HG03280 (cell line): ENCODE data around the gene NRDE2.
"Not testable (repeated sequence)": the region's sequence is repeated elsewhere in the genome, so short reads cannot be mapped to it uniquely, and the experiment has no call there.

Experiments
- ATAC-seq: cut with Tn5 transposase; IDR thresholded peaks from one replicate; pipeline ENCODE4 v1.9.1; 2021; ENCODE audit warnings: mild to moderate bottlenecking, moderate library complexity; ENCODE audit not compliant: unreplicated experiment

NRDE2 gene

DNA sequence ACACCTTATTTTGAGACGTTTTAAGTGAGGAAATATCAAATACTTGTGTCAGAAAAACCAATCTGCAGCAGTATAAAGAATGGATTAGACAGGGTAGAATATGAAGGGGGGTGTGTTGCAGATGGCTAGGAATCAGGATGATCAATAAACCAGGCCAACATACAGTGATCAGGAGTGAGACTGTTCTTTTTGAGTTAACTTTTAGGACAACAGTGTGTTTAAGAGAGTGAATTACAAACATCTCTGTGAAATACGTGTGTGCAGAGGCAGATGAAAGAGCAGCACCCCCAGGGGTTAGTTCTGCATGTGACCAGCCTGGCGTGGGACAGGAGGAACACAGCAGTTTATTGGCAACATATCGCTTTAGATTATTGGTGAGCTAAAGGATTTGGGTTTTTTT is 10.6 kb upstream of the NRDE2 start:
- ATAC-seq: no peak

DNA sequence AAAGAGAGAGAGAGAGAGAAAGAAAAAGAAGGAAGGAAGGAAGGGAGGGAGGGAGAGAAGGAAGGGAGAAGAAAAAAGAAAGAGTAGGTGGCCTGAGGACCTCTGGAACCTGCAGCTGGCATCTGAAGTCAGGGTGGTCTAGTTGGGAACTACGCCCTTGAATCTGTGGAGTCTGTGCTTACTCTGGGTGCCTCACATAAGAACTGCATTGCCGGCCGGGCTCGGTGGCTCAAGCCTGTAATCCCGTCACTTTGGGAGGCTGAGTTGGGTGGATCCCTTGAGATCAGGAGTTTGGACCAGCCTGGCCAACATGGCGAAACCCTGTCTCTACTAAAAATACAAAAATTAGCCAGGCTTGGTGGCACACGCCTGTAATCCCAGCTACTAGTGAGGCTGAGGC is 10.0 kb upstream of the NRDE2 start:
- no peak for ATAC-seq

DNA sequence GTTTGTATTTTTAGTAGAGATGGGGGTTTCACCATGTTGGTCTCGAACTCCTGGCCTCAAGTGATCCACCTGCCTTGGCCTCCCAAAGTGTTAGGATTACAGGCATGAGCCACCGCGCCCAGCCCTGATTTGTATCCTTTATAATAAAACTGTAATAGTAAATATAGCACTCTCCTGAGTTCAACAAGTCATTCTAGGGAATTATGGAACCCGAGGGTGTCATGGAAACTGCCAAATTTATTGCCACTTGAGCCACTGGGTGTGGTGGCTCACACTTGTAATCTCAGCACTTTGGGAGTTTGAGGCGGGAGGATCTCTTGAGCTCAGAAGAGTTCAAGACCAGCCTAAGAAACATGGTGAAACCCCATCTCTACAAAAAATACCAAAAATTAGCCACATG is 9.5 kb upstream of the NRDE2 start:
- ATAC-seq: not testable (repeated sequence)

DNA sequence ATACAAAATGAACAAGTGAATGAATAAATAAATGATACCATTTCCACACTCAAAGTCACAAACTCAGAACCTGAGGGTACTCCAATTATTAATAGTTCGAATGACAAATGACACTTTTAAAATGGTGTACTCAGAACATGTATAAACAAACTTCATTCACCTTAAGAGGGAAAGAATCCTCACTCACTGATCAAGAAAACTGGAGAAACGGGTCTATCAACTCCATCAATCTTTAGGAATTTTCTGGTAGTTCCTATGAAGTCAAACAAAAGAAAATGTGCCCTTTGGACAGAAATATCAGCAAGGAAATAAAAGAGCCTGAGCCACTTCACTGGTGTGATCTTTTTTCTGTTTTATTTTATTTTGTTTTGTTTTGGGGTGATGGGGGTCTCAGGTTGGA is 5.2 kb upstream of the NRDE2 start:
- no peak for ATAC-seq

DNA sequence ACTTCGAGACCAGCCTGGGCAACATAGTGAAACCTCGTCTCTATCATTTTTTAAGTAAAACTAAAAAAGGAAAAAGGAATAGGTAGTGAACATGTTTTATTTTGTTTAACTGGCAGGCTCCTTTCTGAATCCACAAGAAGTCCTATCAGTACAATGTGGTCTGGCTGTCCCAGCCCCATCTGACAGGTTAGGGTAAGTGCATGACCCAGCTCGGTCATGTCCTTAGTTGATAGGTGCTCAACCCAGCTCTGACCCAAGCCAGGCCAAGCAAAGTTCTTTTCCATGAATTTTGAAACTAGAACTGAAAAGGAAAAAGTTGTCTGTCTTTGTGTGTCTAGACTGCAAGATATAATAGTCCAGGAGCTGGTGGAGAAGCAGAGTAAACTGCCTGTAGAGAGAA is 4.7 kb upstream of the NRDE2 start:
- ATAC-seq: no peak

DNA sequence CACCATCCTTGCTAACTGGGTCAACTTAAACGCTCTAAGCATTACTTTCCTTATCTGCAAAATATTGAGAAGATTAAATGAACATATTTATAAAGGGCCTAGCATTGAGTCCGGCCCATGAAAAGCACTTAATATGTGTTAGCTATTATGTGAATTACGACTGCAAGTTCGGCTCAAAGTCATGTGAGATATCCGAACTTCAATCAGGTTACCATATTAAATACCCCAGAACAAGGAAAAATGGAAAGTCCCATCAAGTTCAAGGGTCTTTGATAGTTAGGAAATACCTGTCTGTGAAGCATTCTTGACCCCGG is 487 bp upstream of the NRDE2 start:
- no peak for ATAC-seq

DNA sequence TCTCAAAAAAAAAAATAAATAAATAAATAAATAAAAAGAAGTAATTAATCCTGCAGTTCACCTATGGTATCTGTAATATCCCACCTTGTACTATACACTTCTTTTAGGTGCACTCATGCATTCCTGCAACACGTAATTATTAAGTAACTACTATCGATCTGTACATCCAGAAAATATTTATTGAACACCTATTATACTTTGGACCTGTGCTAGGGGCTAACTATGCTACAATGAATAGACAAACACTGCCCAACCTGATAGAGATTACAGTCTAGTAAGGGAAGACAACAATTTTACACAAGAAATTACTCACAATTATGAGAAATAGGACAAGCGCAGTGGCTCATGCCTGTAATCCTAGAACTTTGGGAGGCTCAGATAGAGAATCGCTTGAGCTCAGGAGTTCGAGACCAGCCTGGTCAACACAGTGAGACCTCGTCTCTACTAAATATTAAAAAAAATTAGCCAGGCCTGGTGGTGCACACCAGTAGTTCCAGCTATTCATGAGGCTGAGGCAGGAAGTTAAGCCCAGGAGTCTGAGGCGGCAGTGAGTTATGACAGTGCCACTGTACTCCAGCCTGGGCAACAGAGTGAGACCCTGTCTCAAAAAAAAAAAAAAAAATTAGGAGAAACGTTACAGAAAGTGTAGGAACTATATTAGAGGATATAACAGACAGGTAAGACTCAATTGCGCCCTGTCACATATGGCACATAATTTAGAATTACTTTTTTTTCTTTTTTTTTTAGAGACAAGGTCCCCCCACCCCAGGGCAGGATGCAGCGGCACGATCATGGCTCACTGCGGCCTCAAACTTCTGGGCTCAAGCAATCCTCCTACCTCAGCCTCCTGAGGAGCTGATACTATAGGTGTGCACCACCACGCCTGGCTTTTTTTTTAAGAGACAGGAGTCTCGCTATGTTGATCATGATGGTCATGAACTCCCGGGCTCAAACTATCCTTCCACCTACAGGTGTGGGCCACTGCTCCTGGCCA is 1.2 kb downstream of the NRDE2 start:
- no peak for ATAC-seq

DNA sequence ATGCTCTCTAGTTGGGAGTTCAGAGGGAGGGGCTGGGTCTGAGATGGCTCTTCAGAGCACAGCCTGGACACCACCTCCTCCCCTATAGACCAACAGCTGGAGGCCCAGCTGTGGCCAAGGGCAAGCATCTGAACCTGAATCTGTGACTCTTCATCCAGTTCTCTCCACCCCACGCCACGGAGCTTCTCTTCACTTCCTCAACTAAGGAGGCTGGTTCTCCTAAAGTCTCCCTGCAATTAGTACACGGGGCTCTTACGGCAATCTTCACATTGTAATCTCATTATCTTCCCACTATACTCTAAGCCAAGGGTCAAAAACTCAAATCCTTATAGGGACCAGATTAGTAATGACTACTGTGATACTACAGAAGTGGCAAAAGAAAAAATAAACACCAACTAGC is 9.8 kb downstream of the NRDE2 start:
- no peak for ATAC-seq

DNA sequence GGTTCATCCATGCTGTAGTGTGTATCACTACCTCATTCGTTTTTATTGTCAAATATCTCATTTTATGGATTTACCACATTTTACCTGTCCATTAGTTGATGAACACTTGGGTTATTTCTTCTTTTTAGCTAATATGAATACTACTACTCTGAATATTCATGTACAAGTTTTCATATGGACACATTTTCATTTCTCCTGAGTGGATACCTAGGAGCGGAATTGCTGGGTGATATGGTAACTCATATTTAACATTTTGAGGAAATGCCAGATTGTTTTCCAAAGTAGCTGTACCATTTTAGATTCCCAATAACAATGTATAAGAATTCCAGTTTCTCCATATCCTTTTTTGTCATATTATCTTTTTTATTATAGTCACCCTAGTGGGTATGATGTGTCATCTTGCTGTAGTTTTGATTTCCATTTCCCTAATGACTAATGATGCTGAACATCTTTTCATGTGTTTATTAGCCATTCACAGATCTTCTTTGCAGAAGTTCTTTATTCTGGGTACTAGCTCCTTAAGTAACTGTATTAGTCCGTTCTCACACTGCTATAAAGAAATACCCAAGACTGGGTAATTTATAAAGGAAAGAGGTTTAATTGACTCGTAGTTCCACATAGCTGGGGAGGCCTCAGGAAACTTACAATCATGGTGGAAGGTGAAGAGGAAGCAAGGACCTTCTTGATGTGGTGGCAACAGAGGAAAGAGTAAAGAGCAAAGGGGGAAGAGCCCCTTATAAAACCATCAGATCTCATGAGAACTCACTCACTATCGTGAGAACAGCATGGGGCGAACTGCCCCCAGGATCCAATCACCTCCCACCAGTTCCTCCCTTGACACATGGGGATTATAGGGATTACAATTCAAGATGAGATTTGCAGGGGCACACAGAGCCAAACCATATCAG is 11.9 kb downstream of the NRDE2 start:
- ATAC-seq: no peak

DNA sequence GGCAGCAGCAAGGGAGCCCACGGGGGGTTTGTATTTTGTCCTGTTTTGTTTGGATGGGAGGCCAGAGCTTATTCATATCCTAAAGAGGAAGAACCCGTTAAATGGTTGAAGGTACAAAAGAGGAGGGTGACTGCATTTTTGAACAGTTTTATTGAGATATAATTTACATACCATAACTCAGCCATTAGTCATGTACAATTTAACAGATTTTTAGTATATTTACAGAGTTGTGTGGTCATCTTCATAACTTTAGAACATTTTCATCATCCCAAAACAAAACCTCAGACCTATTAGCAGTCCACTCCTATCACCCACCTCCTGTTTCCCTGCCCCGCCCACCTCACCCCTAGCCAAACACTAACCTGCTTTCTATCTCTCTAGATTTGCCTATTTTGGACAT is 12.6 kb downstream of the NRDE2 start:
- ATAC-seq: no peak

DNA sequence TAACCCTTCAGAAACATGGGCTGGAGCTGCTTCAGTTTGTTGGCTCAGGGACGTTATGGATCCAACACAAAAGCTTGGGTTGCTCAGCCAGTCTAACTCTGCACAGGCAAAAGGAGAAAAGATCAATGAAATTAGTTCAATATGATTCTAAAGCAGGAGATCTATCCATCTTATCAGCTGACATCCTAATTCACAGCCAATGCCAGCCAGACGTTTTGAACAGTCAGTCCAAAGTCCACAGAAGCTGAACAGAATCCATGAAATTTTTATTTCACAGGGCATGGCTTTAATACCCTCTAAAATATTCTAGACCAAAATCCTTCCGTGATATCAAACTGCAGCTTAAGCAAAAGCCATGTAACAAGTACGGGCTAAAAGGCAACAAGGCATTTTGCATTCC is 13.7 kb downstream of the NRDE2 start:
- ATAC-seq: no peak

DNA sequence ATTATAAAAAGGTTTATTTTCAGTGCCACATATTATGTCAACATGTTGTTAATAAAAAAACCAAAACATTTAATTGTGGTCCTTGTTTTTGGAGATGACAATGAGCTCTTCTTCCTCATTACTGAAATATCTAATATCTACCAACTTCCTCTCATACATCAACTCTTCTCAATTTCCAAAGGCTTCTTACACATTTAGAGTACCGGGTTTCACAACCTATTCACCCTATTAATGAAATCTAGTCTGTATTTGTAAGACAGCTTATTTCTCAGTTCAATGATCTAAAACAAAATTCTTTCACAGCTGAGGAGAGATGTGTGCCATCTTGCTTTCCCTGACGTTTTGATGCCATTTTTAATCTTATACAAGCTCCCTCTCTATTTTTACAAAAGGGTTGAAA is 14.5 kb downstream of the NRDE2 start:
- no peak for ATAC-seq

DNA sequence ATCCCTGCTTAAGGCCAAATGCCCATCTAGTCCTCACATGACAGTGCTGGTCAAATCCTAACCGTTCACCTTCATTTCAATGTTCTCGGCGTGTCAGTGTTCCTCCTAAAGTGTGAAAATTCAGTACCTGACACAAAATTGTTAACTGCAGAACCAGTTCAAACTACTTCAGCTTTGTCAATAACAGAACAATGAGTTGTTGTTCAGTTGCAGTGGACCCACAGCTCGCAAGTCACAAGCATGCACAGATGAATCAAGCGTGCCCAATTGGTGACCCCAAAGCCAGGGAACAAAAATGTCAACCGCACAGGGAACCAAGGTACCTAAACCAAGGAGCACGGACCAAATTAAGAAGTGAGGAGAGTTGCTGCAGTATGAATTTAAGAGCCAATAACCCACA is 23.2 kb downstream of the NRDE2 start:
- ATAC-seq: no peak

DNA sequence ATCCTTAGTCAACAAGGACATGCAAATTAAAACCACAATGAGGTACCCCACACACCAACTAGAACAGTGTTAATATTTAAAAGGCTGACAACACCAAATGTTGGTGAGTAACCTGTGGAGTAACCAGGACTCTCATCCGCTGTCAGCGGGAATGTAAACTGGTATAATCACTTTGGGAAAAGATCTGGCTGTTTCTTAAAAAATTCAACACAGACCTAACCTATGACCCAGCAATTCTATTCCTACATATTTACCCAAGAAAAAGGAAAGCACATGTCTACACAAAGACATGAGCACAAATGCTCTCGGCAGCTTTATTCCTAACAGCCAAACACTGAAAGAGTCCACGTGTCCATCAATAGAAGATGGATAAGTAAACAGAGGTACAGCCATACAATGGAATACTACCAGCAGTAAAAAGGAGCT is 26.6 kb downstream of the NRDE2 start:
- ATAC-seq: no peak

DNA sequence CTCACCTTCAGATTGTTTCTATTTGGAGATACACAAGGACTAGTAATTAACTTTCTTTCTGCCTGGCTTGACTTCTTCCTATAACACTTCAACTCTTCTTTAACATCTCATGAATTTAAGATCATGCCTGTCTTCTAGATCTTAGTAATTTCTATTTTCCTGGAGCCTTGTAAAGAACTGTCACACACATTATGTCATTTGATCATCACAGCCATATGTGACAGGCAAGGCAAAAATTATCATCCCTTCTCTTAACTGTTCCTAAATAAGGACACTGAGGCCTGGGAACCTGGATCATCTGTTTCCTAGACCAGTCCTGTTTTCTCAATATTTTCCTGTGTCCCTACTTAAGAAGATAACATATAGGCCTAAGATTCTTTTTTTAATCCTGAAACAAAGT is 27.2 kb downstream of the NRDE2 start:
- ATAC-seq: no peak

DNA sequence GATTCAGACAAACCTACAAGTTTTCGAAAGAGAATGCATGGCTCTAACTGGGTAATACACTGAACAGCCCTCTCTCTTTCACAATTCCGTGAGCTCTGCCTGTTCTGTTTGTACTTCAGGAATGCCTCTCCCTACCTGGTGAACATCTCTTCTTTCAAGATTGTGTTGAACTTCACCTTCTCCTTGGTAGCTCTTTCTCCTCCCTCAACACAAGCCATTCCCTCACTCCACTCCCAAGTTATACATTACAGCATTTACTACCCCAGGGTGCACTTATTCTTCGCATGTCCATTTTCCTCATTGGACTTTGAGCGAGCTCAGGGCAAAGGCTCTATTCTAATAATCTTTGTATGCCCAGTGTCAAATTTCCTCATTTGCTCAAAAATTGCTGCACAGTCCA is 28.3 kb downstream of the NRDE2 start:
- ATAC-seq: no peak

DNA sequence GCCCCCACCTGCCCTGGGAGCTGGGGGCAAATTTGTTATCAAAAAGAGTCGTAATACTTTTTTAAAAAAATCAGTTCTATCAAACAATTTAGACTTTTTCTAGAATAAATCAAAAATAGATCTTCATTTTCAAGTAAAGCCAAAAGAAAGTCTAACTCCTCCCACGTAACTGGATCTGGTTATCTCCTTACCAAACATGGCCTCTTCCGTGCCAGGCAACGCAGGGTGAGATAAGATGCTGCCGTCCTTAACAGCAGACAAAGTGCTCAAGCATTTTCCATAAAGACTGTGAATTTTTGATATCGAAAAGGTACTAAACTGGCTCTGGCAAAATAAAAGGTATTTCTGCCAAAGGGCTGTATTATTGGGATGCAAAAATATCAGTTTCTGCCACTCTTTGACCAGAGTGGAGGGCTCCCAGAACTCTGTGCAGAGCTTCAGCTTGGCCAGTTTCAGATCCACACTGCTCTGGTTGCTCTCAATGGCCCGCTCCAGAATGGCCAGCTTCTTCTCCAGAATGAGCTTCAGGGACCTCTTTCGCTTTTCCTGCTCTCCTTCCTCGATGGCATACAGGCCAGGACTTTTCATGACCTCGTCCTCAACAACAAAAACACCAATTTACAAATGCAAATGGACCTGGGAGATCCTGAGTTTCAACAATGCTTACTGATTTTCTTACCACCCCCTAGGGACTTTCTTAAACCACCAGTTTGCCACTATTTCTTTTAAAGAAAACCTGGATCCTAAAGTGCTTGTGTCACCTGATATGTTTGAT is 29.0 kb downstream of the NRDE2 start:
- ATAC-seq: no peak

DNA sequence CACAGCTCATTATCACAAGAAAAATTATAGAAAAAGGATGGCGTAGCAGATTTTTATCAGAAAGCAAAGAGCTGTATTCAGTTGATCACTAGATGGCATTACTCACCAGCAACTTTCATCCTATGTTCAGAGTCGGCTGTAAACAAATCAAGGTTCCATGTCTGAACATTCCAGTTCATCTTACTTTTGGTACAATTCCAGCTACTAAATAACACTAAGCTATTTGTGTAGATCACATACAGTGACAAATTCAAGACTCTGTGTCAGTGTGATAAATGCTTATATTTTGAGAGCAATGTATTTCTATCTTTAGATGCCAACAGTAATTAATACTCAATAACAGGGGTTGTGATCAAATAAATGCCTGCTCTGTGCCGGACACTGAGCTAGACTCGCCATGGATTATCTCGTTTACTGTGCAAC is 30.1 kb downstream of the NRDE2 start:
- ATAC-seq: no peak

DNA sequence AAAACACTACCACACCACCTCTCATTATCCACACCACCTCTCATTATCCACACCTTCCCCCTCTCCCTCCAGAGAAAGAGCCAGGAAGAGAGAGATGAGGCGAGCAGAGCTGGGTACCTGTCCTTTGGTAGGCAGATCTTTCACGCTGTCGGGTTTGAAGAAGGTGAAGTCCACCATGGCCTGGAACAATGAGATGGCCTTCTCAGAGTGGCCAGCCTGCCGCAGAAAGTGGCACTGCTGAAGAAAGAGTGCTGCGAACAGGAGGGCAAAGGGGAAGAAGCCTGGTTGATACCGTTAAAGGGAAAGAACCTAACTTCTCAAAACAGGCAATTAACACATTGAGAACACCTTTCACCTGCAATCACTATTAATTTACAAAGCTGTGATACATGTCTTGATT is 30.6 kb downstream of the NRDE2 start:
- no peak for ATAC-seq

DNA sequence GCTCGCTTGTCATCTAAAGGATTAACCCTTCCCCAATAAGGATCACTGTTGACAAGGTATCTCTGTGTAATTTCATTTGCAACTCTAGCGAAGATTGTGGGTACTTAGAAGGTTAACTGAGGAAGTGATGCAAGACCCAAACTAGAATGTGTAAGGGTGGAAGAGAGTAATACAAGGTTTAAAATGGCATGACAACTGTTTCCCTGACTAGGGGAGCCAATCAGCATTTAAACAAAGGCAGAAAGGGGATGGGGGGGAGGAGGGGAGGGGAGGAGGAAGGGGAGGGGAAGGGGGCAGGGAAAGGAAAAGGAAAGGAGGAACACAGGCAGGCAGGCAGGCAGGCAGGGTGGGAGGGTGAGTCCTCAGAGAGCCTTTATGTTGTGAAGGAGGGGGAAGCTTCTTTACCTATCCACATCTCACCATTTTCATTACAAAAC is 31.1 kb downstream of the NRDE2 start:
- ATAC-seq: no peak

DNA sequence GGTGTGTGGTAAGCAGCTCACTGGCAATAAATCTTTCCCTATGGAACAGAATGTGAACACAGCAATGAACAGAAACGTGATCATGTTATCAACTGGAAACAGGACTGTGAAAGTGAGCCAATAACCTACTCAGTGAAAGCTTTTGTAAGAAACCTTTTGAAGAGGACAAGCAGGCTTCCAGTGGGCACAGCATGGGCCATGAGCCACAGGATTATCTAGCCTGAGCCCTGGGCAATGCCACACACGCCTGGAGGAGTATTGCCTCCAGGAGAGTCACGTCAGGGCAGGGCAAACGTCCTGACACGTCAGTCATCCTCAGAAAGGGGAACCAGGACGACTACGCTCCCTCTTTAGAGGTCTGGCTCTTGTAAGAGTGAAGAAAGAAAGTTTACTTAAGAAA is 32.3 kb downstream of the NRDE2 start:
- no peak for ATAC-seq
